ENCODE data around the gene DCTPP1. TPM values are rescaled to one million over a fixed set of nuclear protein-coding genes. Genes with fewer than 3 reads are reported as not detected.

Gene DCTPP1
- total and polyA plus RNA-seq, 2 of the 13 experiments (the other 11 are each of a cell fraction or from before 2014, with no cell fraction given): 54.8 to 74.4 TPM

- TF ChIP-seq PAX8 (CRISPR knock-in tag; IDR thresholded peaks at IDR 0.05; ENCODE audit: borderline replicate concordance) (no peak), CREBL2 (CRISPR knock-in tag; IDR thresholded peaks at IDR 0.05; ENCODE audit: borderline replicate concordance) (0 out of 2 replicates have a peak, but pooled peaks have one; percentile 30), ZNF512 (CRISPR knock-in tag; IDR thresholded peaks at IDR 0.05) (0 out of 2 replicates have a peak, but pooled peaks have one; percentile 11), ZNF747 (CRISPR knock-in tag; IDR thresholded peaks at IDR 0.05; ENCODE audit: borderline replicate concordance) (no peak), ZFY (CRISPR knock-in tag; IDR thresholded peaks at IDR 0.05) (peak; percentile 78), SPEN (CRISPR knock-in tag; IDR thresholded peaks at IDR 0.05; ENCODE audit: low read depth) (peak; percentile 26; the same call in 1 of the 2 replicates), ZNF770 (CRISPR knock-in tag; IDR thresholded peaks at IDR 0.05) (peak; percentile 88; the same call in 1 of the 2 replicates), JUN (CRISPR knock-in tag; IDR thresholded peaks at IDR 0.05) (peak; percentile 76; the same call in 1 of the 2 replicates), ZNF589 (CRISPR knock-in tag; conservative IDR thresholded peaks at IDR 0.05) (no peak), FOXM1 (CRISPR knock-in tag; IDR thresholded peaks at IDR 0.05) (no peak), MTA3 (CRISPR knock-in tag; IDR thresholded peaks at IDR 0.05) (no peak), THRA (CRISPR knock-in tag; IDR thresholded peaks at IDR 0.05; ENCODE audit: borderline replicate concordance) (peak; percentile 87; the same call in 1 of the 2 replicates), ZNF224 (CRISPR knock-in tag; IDR thresholded peaks at IDR 0.05) (no peak), ZNF292 (CRISPR knock-in tag; IDR thresholded peaks at IDR 0.05; ENCODE audit: borderline replicate concordance, low read depth) (peak; percentile 37; the same call in 1 of the 2 replicates), FOXO4 (CRISPR knock-in tag; conservative IDR thresholded peaks at IDR 0.05) (0 out of 2 replicates have a peak, but pooled peaks have one; percentile 92), PRMT3 (CRISPR knock-in tag; IDR thresholded peaks at IDR 0.05; ENCODE audit: borderline replicate concordance, low read depth) (no peak), SNRNP70 (IDR thresholded peaks at IDR 0.05; ENCODE audit: low read depth, low read length) (no peak), ZNF276 (CRISPR knock-in tag; IDR thresholded peaks at IDR 0.05; ENCODE audit: low read depth) (0 out of 2 replicates have a peak, but pooled peaks have one; percentile 36), ZNF883 (CRISPR knock-in tag; IDR thresholded peaks at IDR 0.05; ENCODE audit: not compliant biosample characterization) (peak; percentile 31), CBFB (CRISPR knock-in tag; IDR thresholded peaks at IDR 0.05) (no peak; the same call in 1 of the 2 replicates)
Measured at GRCh38 chr16:30401768-30402425, 27.9 kb downstream of the DCTPP1 start (continued).

All from HepG2 (cell line).